ENCODE data around the gene GSTA1.

- TF ChIP-seq, protein P1, sequence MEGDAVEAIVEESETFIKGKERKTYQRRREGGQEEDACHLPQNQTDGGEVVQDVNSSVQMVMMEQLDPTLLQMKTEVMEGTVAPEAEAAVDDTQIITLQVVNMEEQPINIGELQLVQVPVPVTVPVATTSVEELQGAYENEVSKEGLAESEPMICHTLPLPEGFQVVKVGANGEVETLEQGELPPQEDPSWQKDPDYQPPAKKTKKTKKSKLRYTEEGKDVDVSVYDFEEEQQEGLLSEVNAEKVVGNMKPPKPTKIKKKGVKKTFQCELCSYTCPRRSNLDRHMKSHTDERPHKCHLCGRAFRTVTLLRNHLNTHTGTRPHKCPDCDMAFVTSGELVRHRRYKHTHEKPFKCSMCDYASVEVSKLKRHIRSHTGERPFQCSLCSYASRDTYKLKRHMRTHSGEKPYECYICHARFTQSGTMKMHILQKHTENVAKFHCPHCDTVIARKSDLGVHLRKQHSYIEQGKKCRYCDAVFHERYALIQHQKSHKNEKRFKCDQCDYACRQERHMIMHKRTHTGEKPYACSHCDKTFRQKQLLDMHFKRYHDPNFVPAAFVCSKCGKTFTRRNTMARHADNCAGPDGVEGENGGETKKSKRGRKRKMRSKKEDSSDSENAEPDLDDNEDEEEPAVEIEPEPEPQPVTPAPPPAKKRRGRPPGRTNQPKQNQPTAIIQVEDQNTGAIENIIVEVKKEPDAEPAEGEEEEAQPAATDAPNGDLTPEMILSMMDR (IDR thresholded peaks at IDR 0.05) = no peak
- no peak for TF ChIP-seq POLR2A (IDR thresholded peaks at IDR 0.05)
Measured at GRCh38 chr6:52843605-52844004, 40.0 kb upstream of the GSTA1 start.

Measured in body of pancreas (tissue), 4 donors.